ENCODE measurements around the gene IL1RAPL2.

DNA sequence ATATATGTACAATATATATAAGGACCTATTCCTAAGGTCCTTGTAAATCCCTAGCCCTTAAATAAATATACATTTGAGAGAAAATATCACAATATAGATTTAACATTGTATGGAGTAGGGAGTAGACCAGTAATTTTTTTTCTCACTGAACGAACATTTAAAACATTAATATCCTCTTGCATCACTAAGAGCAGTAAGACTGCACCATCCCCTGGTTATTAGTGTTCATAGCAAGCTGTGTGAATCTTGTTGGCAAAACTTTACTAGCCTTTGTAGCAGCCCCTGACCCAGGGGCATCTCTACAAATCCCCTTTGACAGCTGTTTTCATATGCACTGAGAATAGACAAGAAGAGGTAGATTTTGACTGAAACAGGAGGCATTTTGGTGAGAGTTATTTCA lies 146.5 kb downstream of the IL1RAPL2 start:
- TF ChIP-seq, protein P1, sequence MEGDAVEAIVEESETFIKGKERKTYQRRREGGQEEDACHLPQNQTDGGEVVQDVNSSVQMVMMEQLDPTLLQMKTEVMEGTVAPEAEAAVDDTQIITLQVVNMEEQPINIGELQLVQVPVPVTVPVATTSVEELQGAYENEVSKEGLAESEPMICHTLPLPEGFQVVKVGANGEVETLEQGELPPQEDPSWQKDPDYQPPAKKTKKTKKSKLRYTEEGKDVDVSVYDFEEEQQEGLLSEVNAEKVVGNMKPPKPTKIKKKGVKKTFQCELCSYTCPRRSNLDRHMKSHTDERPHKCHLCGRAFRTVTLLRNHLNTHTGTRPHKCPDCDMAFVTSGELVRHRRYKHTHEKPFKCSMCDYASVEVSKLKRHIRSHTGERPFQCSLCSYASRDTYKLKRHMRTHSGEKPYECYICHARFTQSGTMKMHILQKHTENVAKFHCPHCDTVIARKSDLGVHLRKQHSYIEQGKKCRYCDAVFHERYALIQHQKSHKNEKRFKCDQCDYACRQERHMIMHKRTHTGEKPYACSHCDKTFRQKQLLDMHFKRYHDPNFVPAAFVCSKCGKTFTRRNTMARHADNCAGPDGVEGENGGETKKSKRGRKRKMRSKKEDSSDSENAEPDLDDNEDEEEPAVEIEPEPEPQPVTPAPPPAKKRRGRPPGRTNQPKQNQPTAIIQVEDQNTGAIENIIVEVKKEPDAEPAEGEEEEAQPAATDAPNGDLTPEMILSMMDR (IDR thresholded peaks at IDR 0.05 in 4 of 5, conservative IDR thresholded peaks at IDR 0.05 in 1 of 5) = no peak
- no peak for TF ChIP-seq POLR2A (IDR thresholded peaks at IDR 0.05)
